Type B pancreatic cell (in vitro differentiated cells): ENCODE measurements around the gene TASL. TPM values are rescaled to one million over a fixed set of nuclear protein-coding genes. Genes with fewer than 3 reads are reported as not detected.

ENCODE experiments used
- DNase-seq: peaks from one replicate; pipeline ENCODE4 v3.0.0; 2021; ENCODE audit warnings: mixed read lengths; ENCODE audit not compliant: unreplicated experiment; ENCODE audit errors: extremely low spot score
- H3K27ac Mint-ChIP-seq: 2 replicates; pipeline ENCODE4 v1.8.0; 2021; ENCODE audit warnings: mild to moderate bottlenecking, mixed read lengths
- H3K27me3 Mint-ChIP-seq: 2 replicates; pipeline ENCODE4 v1.8.0; 2021; ENCODE audit warnings: mixed read lengths
- H3K36me3 Mint-ChIP-seq: 2 replicates; pipeline ENCODE4 v1.8.0; 2021; ENCODE audit warnings: mixed read lengths
- H3K4me1 Mint-ChIP-seq: one replicate; pipeline ENCODE4 v1.8.0; 2021; ENCODE audit warnings: mixed read lengths; ENCODE audit not compliant: unreplicated experiment
- H3K4me3 Mint-ChIP-seq: 2 replicates; pipeline ENCODE4 v1.8.0; 2021; ENCODE audit warnings: mild to moderate bottlenecking, mixed read lengths
- H3K9me3 Mint-ChIP-seq: 2 replicates; pipeline ENCODE4 v1.8.0; 2021; ENCODE audit warnings: mixed read lengths
- total RNA-seq: library from RNA; stranded (reverse); gene quantifications from 2 replicates; pipeline ENCODE4 v1.2.1, GENCODE V29; 2021; ENCODE audit warnings: low replicate concordance
- TF ChIP-seq, protein P1 (sequence below): fragments of 200-600 bp; sonication (generic); conservative IDR thresholded peaks from 2 replicates; pipeline ENCODE4 v1.5.0; 2021; ENCODE audit warnings: antibody characterized with exemption, mild to moderate bottlenecking

TASL gene
- total RNA-seq, 1 donor from 2014 or later, result not detected

DNA sequence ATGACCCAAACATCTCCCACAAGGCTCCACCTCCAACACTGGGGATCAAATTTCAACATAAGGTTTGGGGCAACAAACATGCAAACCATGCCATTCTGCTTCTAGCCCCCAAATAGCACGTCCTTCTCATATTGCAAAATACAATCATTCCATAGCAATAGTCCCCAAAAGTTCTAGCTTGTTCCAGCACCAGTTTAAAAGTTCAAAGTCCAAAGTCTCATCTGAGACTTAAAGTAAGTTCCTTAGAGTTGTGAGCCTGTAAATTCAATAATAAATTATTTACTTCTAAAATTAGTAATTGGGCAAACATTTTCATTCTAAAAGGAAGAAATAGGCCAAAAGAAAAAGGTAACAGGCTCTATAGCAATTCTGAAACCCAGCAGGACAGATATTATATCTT is 8.9 kb upstream of the TASL start:
- Mint-ChIP-seq H3K4me1 (no peaks in the 10 kb centered on the region), H3K27ac (no peak overlapping the region), H3K9me3 (no peaks in the 10 kb centered on the region), H3K4me3 (no peak overlapping the region), H3K36me3 (no peaks in the 10 kb centered on the region), H3K27me3 (no peaks in the 10 kb centered on the region)
- TF ChIP-seq, protein P1, sequence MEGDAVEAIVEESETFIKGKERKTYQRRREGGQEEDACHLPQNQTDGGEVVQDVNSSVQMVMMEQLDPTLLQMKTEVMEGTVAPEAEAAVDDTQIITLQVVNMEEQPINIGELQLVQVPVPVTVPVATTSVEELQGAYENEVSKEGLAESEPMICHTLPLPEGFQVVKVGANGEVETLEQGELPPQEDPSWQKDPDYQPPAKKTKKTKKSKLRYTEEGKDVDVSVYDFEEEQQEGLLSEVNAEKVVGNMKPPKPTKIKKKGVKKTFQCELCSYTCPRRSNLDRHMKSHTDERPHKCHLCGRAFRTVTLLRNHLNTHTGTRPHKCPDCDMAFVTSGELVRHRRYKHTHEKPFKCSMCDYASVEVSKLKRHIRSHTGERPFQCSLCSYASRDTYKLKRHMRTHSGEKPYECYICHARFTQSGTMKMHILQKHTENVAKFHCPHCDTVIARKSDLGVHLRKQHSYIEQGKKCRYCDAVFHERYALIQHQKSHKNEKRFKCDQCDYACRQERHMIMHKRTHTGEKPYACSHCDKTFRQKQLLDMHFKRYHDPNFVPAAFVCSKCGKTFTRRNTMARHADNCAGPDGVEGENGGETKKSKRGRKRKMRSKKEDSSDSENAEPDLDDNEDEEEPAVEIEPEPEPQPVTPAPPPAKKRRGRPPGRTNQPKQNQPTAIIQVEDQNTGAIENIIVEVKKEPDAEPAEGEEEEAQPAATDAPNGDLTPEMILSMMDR, result no peak
- DNase-seq, result no peak

DNA sequence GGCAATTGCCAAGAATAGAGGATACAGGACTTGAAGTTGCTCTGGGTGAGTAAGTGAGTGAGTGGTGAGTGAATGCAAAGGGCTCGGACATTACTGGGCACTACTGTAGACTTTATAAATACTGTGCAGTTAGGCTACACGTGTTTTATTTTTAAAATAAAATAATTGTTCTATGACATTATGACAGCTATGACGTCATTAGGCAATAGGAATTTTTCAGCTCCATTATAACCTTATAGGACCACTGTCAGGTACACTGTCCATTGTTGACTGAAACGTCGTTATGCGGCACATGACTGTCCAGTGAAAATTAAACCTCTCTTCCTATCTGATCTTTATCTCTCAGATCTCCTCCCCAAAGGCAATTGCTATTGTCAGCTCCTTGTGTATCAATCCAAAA is 5.1 kb upstream of the TASL start:
- Mint-ChIP-seq H3K36me3 (no peaks in the 10 kb centered on the region), H3K9me3 (peaks cover 4% of the 10 kb centered on the region), H3K4me3 (no peak overlapping the region), H3K27me3 (peaks cover 2% of the 10 kb centered on the region), H3K27ac (no peak overlapping the region), H3K4me1 (no peaks in the 10 kb centered on the region)
- TF ChIP-seq, protein P1, result no peak
- no peak for DNase-seq

DNA sequence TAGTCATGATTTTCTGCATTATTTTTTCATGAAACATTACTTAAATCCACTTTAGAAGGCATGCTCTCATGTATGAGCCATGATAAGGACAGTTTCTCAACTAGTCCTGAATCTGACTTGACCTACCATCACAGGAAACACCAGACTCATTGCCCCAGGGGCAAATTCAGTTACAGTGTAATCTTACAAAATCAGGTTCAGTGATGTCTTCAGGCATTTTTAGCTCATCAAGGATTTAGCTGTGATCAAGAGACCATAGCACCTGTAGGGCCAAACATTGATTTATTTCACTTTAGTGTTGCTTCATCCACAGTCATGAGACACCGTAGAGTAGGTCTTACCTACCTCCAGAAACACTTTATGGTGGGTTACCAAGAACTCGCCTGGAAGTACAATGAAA is 3.1 kb upstream of the TASL start:
- Mint-ChIP-seq H3K36me3 (no peaks in the 10 kb centered on the region), H3K27ac (no peak overlapping the region), H3K27me3 (peaks cover 2% of the 10 kb centered on the region), H3K9me3 (peaks cover 4% of the 10 kb centered on the region), H3K4me3 (no peak overlapping the region), H3K4me1 (no peaks in the 10 kb centered on the region)
- TF ChIP-seq, protein P1, result no peak
- DNase-seq, result no peak

DNA sequence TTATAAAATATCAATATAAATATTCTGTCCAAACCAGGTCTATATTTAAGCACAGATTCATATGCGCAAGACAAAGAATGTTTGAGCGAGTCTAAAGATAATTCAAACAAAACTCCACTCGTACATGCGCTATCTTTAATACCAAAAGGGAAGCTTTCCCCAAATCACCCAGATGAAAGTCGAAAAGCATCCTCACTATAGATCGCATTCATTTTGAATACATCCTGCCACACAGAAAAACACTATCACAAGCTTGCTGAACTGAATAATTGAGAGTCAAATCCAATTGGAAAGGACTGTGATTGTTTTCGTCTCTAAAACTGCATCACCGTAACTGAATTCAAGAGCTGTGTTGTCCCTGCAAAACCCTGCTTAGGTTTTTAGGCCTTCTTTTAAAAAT is 685 bp downstream of the TASL start:
- no peaks in the 10 kb centered on the region for H3K4me1 Mint-ChIP-seq
- H3K36me3 Mint-ChIP-seq, result no peaks in the 10 kb centered on the region
- no peak overlapping the region for H3K4me3 Mint-ChIP-seq
- no peak overlapping the region for H3K27ac Mint-ChIP-seq
- TF ChIP-seq, protein P1, result no peak
- no peak for DNase-seq
- peaks cover 4% of the 10 kb centered on the region for H3K9me3 Mint-ChIP-seq
- H3K27me3 Mint-ChIP-seq, result peaks cover 2% of the 10 kb centered on the region

DNA sequence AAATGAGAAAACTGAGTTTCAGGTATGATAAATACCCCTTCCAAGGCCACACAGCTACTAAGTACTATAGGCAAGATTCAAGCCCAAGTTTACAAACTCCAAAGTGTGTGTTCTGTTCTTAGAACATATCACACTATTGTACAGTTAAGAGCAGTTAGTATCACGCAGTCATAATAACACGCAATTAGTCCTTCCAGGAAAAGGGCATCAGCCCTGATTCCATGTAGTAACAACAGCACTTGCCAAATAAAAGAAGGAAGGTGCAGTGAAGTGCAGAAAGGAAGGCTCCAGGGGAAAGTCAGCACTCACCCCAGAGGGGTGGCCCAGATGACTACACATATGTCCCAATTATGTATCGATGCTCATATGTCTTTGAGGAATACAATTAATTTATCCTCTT is 4.4 kb downstream of the TASL start:
- Mint-ChIP-seq H3K4me3 (no peak overlapping the region), H3K27me3 (no peaks in the 10 kb centered on the region), H3K36me3 (no peaks in the 10 kb centered on the region), H3K27ac (no peak overlapping the region), H3K4me1 (no peaks in the 10 kb centered on the region), H3K9me3 (no peaks in the 10 kb centered on the region)
- no peak for DNase-seq
- TF ChIP-seq, protein P1, result no peak

DNA sequence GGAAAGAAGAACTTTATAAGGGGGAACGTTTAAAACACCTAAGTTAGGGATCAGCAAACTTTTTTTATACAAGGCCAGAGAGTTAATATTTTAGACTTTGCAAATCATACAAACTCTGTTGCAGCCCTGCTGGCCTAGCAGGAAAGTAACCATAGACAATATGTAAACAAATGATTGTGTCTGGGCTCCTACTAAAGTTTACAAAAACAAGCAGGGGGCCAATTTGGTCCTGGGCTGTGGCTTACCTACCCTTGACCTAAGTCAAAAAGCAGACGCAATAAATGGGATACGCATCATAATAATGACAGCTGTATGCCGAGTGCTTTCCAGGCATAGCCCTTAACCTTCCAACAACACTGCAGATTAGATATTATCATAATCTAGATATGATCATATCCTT is 4.9 kb downstream of the TASL start:
- H3K27ac Mint-ChIP-seq, result no peak overlapping the region
- TF ChIP-seq, protein P1, result no peak
- H3K9me3 Mint-ChIP-seq, result no peaks in the 10 kb centered on the region
- DNase-seq, result no peak
- H3K36me3 Mint-ChIP-seq, result no peaks in the 10 kb centered on the region
- no peak overlapping the region for H3K4me3 Mint-ChIP-seq
- no peaks in the 10 kb centered on the region for H3K27me3 Mint-ChIP-seq
- H3K4me1 Mint-ChIP-seq, result no peaks in the 10 kb centered on the region
